NCI-H187 (cell line): ENCODE measurements around the gene GCC2.
"Not testable (repeated sequence)": the region's sequence is repeated elsewhere in the genome, so short reads cannot be mapped to it uniquely, and the experiment has no call there.

ENCODE experiments used
- DNase-seq, 2 experiments: peaks; one replicate each; lab custom pipeline; 2025; lab: John Stamatoyannopoulos, UW

The GCC2 gene

GRCh38 chr2:108514478-108514877 is 65.5 kb downstream of the GCC2 start:
- not testable (repeated sequence) for DNase-seq

GRCh38 chr2:108524688-108525087 is 75.7 kb downstream of the GCC2 start:
- not testable (repeated sequence) for DNase-seq

GRCh38 chr2:108525258-108525657 is 76.3 kb downstream of the GCC2 start:
- DNase-seq: not testable (repeated sequence)

- DNase-seq: no peak
These were observed 82.7 kb downstream of the GCC2 start for GRCh38 chr2:108531674-108532055.

- DNase-seq: peak; percentile 45 to 53
These were observed 85.0 kb downstream of the GCC2 start, which contains the start of gene LIMS1 for GRCh38 chr2:108533832-108534583. Gene LIMS1, plus strand, starts transcription at chr2:108534470. Its CDS starts 93 bp downstream, at chr2:108534563.

- DNase-seq: no peak
These were observed 85.8 kb downstream of the GCC2 start for GRCh38 chr2:108534584-108535356.

GRCh38 chr2:108535357-108535631 is 86.3 kb downstream of the GCC2 start:
- no peak for DNase-seq

GRCh38 chr2:108536133-108536780 is 87.3 kb downstream of the GCC2 start:
- DNase-seq: no peak

- no peak for DNase-seq
These were observed 87.9 kb downstream of the GCC2 start for GRCh38 chr2:108536911-108537310.

- no peak for DNase-seq
These were observed 89.1 kb downstream of the GCC2 start for GRCh38 chr2:108538000-108538625.

- DNase-seq: no peak
These were observed 92.4 kb downstream of the GCC2 start for GRCh38 chr2:108541451-108541850.

- no peak for DNase-seq
These were observed 93.1 kb downstream of the GCC2 start for GRCh38 chr2:108542071-108542470.

GRCh38 chr2:108547606-108548005 is 98.6 kb downstream of the GCC2 start:
- no peak for DNase-seq

GRCh38 chr2:108548208-108549003 is 99.4 kb downstream of the GCC2 start:
- no peak for DNase-seq

GRCh38 chr2:108552566-108552965 is 103.6 kb downstream of the GCC2 start:
- no peak for DNase-seq

GRCh38 chr2:108553209-108553919 is 104.4 kb downstream of the GCC2 start:
- no peak for DNase-seq

GRCh38 chr2:108554528-108554927 is 105.5 kb downstream of the GCC2 start:
- DNase-seq: no peak

GRCh38 chr2:108555572-108555971 is 106.6 kb downstream of the GCC2 start:
- DNase-seq: no peak

- DNase-seq: not testable (repeated sequence)
These were observed 107.6 kb downstream of the GCC2 start for GRCh38 chr2:108556581-108556980.
